HCT116 (cell line): ENCODE measurements around the gene FCRL6. TPM values are rescaled to one million over a fixed set of nuclear protein-coding genes. Genes with fewer than 3 reads are reported as not detected.

Source experiments
- ATAC-seq: fragments of 200-7000 bp; cut with Tn5 transposase; 2 replicates; pipeline ENCODE4 v1.9.1; 2020; ENCODE audit warnings: mild to moderate bottlenecking, moderate library complexity
- BruUV-seq: library from RNA; stranded (reverse); fragments of 400-500 nt; replicated peaks from 2 replicates; lab custom pipeline; 2021; lab: Mats Ljungman, UMichigan
- CTCF ChIA-PET: fragments of 300-600 bp; sonication (Branson Sonifier 250); formaldehyde crosslinking; loops from one replicate; lab custom pipeline; 2021; ENCODE audit warnings: antibody characterized with exemption; lab: Charles Lee
- POLR2A ChIA-PET: fragments of 300-600, 350-600 bp; sonication (Branson Sonifier 250); formaldehyde crosslinking; loops from one replicate; lab custom pipeline; 2021; ENCODE audit warnings: antibody characterized with exemption; lab: Charles Lee
- RAD21 ChIA-PET, 2 experiments: fragments of 300-600 bp; sonication (Branson Sonifier 250); formaldehyde crosslinking; loops; one replicate each; lab custom pipeline; 2023; ENCODE audit warnings: low total read pairs in 2 of 2; ENCODE audit not compliant: uncharacterized antibody in 2 of 2, unreplicated experiment in 2 of 2, low non-redundant PET in 1 of 2; lab: Charles Lee
- DNase-seq: peaks from one replicate; pipeline ENCODE4 v3.0.0-alpha.2; 2010; ENCODE audit warnings: low read depth, low spot score
- H2AFZ ChIP-seq: fragments of 200-600 bp; shearing (Covaris generic), sonication (generic); 2 replicates; pipeline ENCODE4 v1.6.1; 2017; ENCODE audit warnings: low read depth, mixed run types, mixed read lengths, antibody characterized with exemption, low read length; ENCODE audit not compliant: poor library complexity, severe bottlenecking
- H3K27ac ChIP-seq: 2 replicates; pipeline ENCODE4 v1.5.1; 2012; ENCODE audit warnings: low read depth, low read length
- H3K27me3 ChIP-seq: fragments of 200-600 bp; sonication (generic); 2 replicates; pipeline ENCODE4 v1.6.1; 2016; ENCODE audit warnings: mixed run types, low read length, mixed read lengths; ENCODE audit not compliant: insufficient read depth
- H3K36me3 ChIP-seq, 2 experiments: fragments of 200-500 bp in 1 of 2; fragments of 200-600 bp in 1 of 2; sonication (Bioruptor generic) in 1 of 2; sonication (generic) in 1 of 2; 2 replicates each; pipeline versions ENCODE4 v1.5.1 to v1.6.1; 2014 to 2016; ENCODE audit warnings: low read length in 2 of 2, inconsistent platforms in 1 of 2, mixed read lengths in 1 of 2, mixed run types in 1 of 2; ENCODE audit not compliant: insufficient read depth in 2 of 2, control insufficient read depth in 1 of 2
- H3K4me1 ChIP-seq, 2 experiments: fragments of 200-600 bp in 1 of 2; sonication (generic) in 1 of 2; 2 replicates each; pipeline versions ENCODE4 v1.5.1 to v1.6.1; 2012 to 2017; ENCODE audit warnings: low read length in 2 of 2, inconsistent platforms in 1 of 2, mild to moderate bottlenecking in 1 of 2, mixed read lengths in 1 of 2, mixed run types in 1 of 2, moderate library complexity in 1 of 2; ENCODE audit not compliant: insufficient read depth in 2 of 2, control insufficient read depth in 1 of 2
- H3K4me2 ChIP-seq: fragments of 200-600 bp; sonication (generic); 2 replicates; pipeline ENCODE4 v1.6.1; 2017; ENCODE audit warnings: mixed run types, low read length, mixed read lengths
- H3K4me3 ChIP-seq, 2 experiments: fragments of 200-600 bp in 1 of 2; sonication (generic) in 1 of 2; replicated peaks in 1 of 2; 2 replicates each; pipeline ENCODE4 v1.5.1; 2011 to 2016; ENCODE audit warnings: low read length in 2 of 2, control low read depth in 1 of 2, low read depth in 1 of 2, mild to moderate bottlenecking in 1 of 2, mixed read lengths in 1 of 2, mixed run types in 1 of 2
- H3K79me2 ChIP-seq: fragments of 200-600 bp; sonication (generic); 2 replicates; pipeline ENCODE4 v1.6.1; 2017; ENCODE audit warnings: mild to moderate bottlenecking, mixed run types, low read length, moderate library complexity, mixed read lengths; ENCODE audit not compliant: insufficient read depth
- H3K9ac ChIP-seq: fragments of 200-600 bp; sonication (generic); 2 replicates; pipeline ENCODE4 v1.6.1; 2016; ENCODE audit warnings: low read length, mixed read lengths
- H3K9me2 ChIP-seq: fragments of 200-600 bp; sonication (generic), shearing (Covaris generic); 2 replicates; pipeline ENCODE4 v1.6.1; 2017; ENCODE audit warnings: mixed run types, mild to moderate bottlenecking, moderate library complexity; ENCODE audit not compliant: insufficient read depth
- H3K9me3 ChIP-seq, 2 experiments: fragments of 200-500 bp in 1 of 2; fragments of 200-600 bp in 1 of 2; sonication (Bioruptor generic) in 1 of 2; sonication (generic) in 1 of 2; 2 replicates each; pipeline ENCODE4 v1.6.1; 2014 to 2017; ENCODE audit warnings: low read length in 2 of 2, mixed read lengths in 2 of 2, inconsistent platforms in 1 of 2, low read depth in 1 of 2, mild to moderate bottlenecking in 1 of 2, mixed run types in 1 of 2, moderate library complexity in 1 of 2; ENCODE audit not compliant: control insufficient read depth in 1 of 2, insufficient read depth in 1 of 2
- H4K20me1 ChIP-seq: fragments of 200-600 bp; sonication (generic), shearing (Covaris generic); 2 replicates; pipeline ENCODE4 v1.6.1; 2017; ENCODE audit warnings: mixed run types, mild to moderate bottlenecking, moderate library complexity; ENCODE audit not compliant: insufficient read depth
- ATF3 ChIP-seq: IDR thresholded peaks from 2 replicates; pipeline ENCODE4 v1.6.1; 2012
- CTCF ChIP-seq, 3 experiments: fragments of 200-600 bp in 1 of 3; sonication (generic) in 1 of 3; IDR thresholded peaks in 2 of 3; conservative IDR thresholded peaks in 1 of 3; 2 replicates each; pipeline ENCODE4 v1.5.1; 2012 to 2017; ENCODE audit warnings: low read depth in 2 of 3, low read length in 2 of 3, antibody characterized with exemption in 1 of 3, borderline replicate concordance in 1 of 3, control low read depth in 1 of 3, mild to moderate bottlenecking in 1 of 3, mixed read lengths in 1 of 3, mixed run types in 1 of 3, moderate library complexity in 1 of 3; ENCODE audit not compliant: insufficient read depth in 1 of 3
- EGR1 ChIP-seq: IDR thresholded peaks from 2 replicates; pipeline ENCODE4 v1.6.1; 2012; ENCODE audit warnings: low read depth
- intact Hi-C: fragments of 100-400 bp; cut with micrococcal nuclease; formaldehyde crosslinking; loops from 2 replicates; pipeline ENCODE4 v1.10.0; 2022
- total RNA-seq: library from RNA; stranded (reverse); gene quantifications from one replicate; pipeline ENCODE4 v1.2.1, GENCODE V29; 2021; ENCODE audit not compliant: unreplicated experiment

The FCRL6 gene
- total RNA-seq, 1 experiment from 2014 or later: not detected

- POLR2A ChIA-PET: no interaction called here
- no peak overlapping the region for H3K4me3 ChIP-seq
- no peaks in the 10 kb centered on the region for H3K36me3 ChIP-seq
- RAD21 ChIA-PET: no interaction called here
- no peaks in the 10 kb centered on the region; the same call in 1 of the 2 replicates for H3K9me2 ChIP-seq
- no peak overlapping the region for H2AFZ ChIP-seq
- intact Hi-C loops: no loop called here
- ATAC-seq (peak; percentile 61; the same call in 1 of the 2 replicates), DNase-seq (no peak)
- BruUV-seq: no TSS peak
- H3K9ac ChIP-seq: no peak overlapping the region
- no peak overlapping the region for H3K4me2 ChIP-seq
- H3K79me2 ChIP-seq: no peaks in the 10 kb centered on the region
- no peaks in the 10 kb centered on the region for H3K27me3 ChIP-seq
- no peaks in the 10 kb centered on the region for H3K4me1 ChIP-seq
- H3K9me3 ChIP-seq: no peaks in the 10 kb centered on the region
- CTCF ChIA-PET: interaction anchor here (1.0 to 9.3 kb wide), 3 partner anchors 9 to 87 kb away, joined by 3 to 229 read pairs (median 4); no protein-coding TSS in a partner anchor
- H4K20me1 ChIP-seq: no peaks in the 10 kb centered on the region
- TF ChIP-seq EGR1 (no peak), CTCF (IDR thresholded peaks at IDR 0.05 in 2 of 3, conservative IDR thresholded peaks at IDR 0.05 in 1 of 3; ENCODE audit: borderline replicate concordance in 1 of 3, insufficient read depth in 1 of 3, low read depth in 2 of 3, low read length in 2 of 3) (peak in 2 of 3 experiments; percentile 12 to 22; a peak in 1 of 6 replicates)
- TF ChIP-seq, all 23 proteins: peak for 1
- no peak overlapping the region for H3K27ac ChIP-seq
These were observed 2.0 kb downstream of the FCRL6 start for GRCh38 chr1:159803956-159804689.

- no peak for DNase-seq
- POLR2A ChIA-PET: no interaction called here
These were observed 2.8 kb downstream of the FCRL6 start for GRCh38 chr1:159804924-159805323.

More at GRCh38 chr1:159804924-159805323, 2.8 kb downstream of the FCRL6 start:
- RAD21 ChIA-PET: no interaction called here
- Histone ChIP-seq H3K79me2 (no peaks in the 10 kb centered on the region), H2AFZ (no peak overlapping the region), H3K27me3 (peaks cover under 1% of the 10 kb centered on the region; the same call in 1 of the 2 replicates), H3K9me2 (no peaks in the 10 kb centered on the region; the same call in 1 of the 2 replicates), H3K36me3 (no peaks in the 10 kb centered on the region), H4K20me1 (no peaks in the 10 kb centered on the region), H3K9me3 (no peaks in the 10 kb centered on the region), H3K4me2 (no peak overlapping the region), H3K9ac (no peak overlapping the region), H3K27ac (no peak overlapping the region), H3K4me1 (no peaks in the 10 kb centered on the region), H3K4me3 (no peak overlapping the region)
- TF ChIP-seq ATF3: no peak
- BruUV-seq: no TSS peak
- CTCF ChIA-PET: interaction anchor here (1.0 to 9.3 kb wide), 2 partner anchors 8 to 86 kb away, joined by 3 to 229 read pairs; no protein-coding TSS in a partner anchor
- intact Hi-C loops: no loop called here
- no peak for ATAC-seq
